Small intestine (tissue), 7 donors: ENCODE measurements around the gene FFAR2. TPM values are rescaled to one million over a fixed set of nuclear protein-coding genes. Genes with fewer than 3 reads are reported as not detected.
"Not testable (repeated sequence)": the region's sequence is repeated elsewhere in the genome, so short reads cannot be mapped to it uniquely, and the experiment has no call there.

Source experiments
- DNase-seq, 2 donors: peaks; one replicate each; pipeline versions ENCODE4 v3.0.0 to v3.0.0-alpha.2; 2013
- FAIRE-seq: peaks from 2 replicates; lab custom pipeline; 2012; peaks lifted over from hg19 to GRCh38; lab: Jason Lieb, UNC
- H3K27ac ChIP-seq, 3 donors: one replicate each; pipeline ENCODE4 v1.5.1; 2013; ENCODE audit warnings: low read length in 2 of 3, mild to moderate bottlenecking in 2 of 3, control low read depth in 1 of 3, inconsistent platforms in 1 of 3, low read depth in 1 of 3, moderate library complexity in 1 of 3
- H3K27me3 ChIP-seq, 3 donors: one replicate each; pipeline ENCODE4 v1.6.1; 2013; ENCODE audit warnings: low read length in 3 of 3, inconsistent platforms in 1 of 3; ENCODE audit not compliant: control insufficient read depth in 3 of 3, insufficient read depth in 3 of 3
- H3K36me3 ChIP-seq, 3 donors: one replicate each; pipeline ENCODE4 v1.6.1; 2013; ENCODE audit warnings: low read length in 3 of 3, inconsistent platforms in 1 of 3, low read depth in 1 of 3, mild to moderate bottlenecking in 1 of 3, moderate library complexity in 1 of 3; ENCODE audit not compliant: control insufficient read depth in 3 of 3, insufficient read depth in 2 of 3
- H3K4me1 ChIP-seq, 3 donors: one replicate each; pipeline ENCODE4 v1.6.1; 2013; ENCODE audit warnings: low read length in 2 of 3, inconsistent platforms in 1 of 3, low read depth in 1 of 3, mild to moderate bottlenecking in 1 of 3, moderate library complexity in 1 of 3; ENCODE audit not compliant: control insufficient read depth in 3 of 3, insufficient read depth in 2 of 3
- H3K4me3 ChIP-seq, 3 donors: one replicate each; pipeline ENCODE4 v1.5.1; 2013; ENCODE audit warnings: low read length in 3 of 3, control low read depth in 1 of 3, inconsistent platforms in 1 of 3, low read depth in 1 of 3, mild to moderate bottlenecking in 1 of 3, moderate library complexity in 1 of 3
- H3K9me3 ChIP-seq, 2 donors: one replicate each; pipeline ENCODE4 v1.6.1; 2013; ENCODE audit warnings: low read depth in 1 of 2, low read length in 1 of 2; ENCODE audit not compliant: control insufficient read depth in 2 of 2, insufficient read depth in 1 of 2
- WGBS, 3 donors: extraction: QIAGEN DNeasy Blood & Tissue Kit; methylation state at CpG; one replicate each; pipeline ENCODE4 v1.1.7; 2013; 5-methylcytosine and 5-hydroxymethylcytosine counted together
- polyA plus RNA-seq, 4 donors: library from polyadenylated mRNA; stranded (reverse) in 3 of 4; unstranded in 1 of 4; fragments of 200-250 nt in 3 of 4; fragments of 120-200 nt in 1 of 4; gene quantifications; one replicate each; pipeline versions ENCODE4 v1.2.1 to v1.2.3, GENCODE V29; 2013
- donor health status: healthy with polysubstance abuse.
- donor health status: control.
- donor health status: control.
- donor health status: Bipolar disorder and iron deficiency.
- donor health status: healthy.

Gene FFAR2
- polyA plus RNA-seq, 4 donors: 0.54 to 3.7 (median 0.81) TPM

DNA sequence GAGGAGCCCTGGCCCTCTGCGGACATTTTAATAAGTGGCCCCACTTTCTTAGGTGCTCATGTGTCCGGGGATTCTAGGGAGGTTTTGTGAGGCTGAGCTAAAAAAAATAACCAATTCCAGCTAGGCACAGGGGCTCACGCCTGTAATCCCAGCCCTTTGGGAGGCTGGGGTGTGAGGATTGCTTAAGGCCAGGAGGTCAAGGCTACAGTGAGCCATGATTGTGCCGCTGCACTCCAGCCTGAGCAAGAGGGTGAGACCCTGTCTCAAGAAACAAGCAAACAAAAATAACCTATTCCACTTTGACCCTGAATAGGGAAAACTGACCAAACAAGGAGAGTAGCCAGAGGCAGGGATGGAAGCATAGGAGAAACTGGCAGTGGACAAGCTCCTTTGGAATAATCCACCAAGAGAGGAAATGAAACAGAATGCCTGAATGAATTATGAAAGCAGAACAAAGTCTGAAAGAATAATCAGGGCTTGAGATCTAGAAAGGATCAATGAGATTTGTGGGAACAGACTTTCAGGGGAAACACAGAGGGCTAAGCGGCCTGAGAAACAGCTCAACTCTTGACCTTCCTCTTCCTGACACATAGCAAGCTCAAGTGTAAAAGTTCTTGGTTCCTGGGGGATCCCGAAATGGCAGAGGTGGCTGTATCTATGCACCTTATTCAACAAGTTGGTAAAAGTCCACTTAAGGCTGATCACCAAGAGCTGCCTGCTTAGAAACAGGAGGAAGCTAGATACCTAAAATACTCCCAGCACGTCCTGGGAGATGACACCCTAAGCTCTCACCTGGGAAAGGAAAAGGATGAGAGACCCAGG is 30.1 kb upstream of the FFAR2 start:
- peaks cover 1 to 22% (median 6%) of the 10 kb centered on the region in 3 donors for H3K4me1 ChIP-seq
- peaks cover 0 to 4% (median 0%) of the 10 kb centered on the region in 3 donors for H3K27me3 ChIP-seq
- FAIRE-seq: no peak
- no peak overlapping the region for H3K4me3 ChIP-seq
- no peaks in the 10 kb centered on the region for H3K9me3 ChIP-seq
- H3K27ac ChIP-seq: no peak overlapping the region
- no peaks in the 10 kb centered on the region for H3K36me3 ChIP-seq
- WGBS, 3 donors: 66 to 74% (median 66%) methylated on average over 7 of the region's 7 CpGs
- DNase-seq: no peak

DNA sequence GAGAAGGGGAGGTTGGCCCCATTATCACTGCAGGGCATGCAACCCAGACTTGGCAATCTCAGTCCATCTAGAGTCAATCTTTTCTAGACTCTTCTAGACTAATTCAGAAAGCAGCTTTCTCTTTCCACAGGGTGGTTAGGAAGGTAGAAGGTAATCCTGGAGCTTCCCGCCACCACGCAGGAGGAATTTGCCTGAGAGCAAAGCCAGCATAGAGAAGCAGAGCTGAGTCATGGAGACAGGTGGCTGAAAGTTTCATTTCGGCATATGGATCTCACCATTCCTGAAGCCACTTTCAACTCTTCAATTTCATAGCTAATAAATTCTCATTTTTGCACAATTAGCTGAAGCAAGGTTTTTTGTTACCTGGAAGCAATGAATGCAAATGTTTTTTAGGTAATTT is 29.0 kb upstream of the FFAR2 start:
- DNase-seq (peak in 1 of 2 donors; percentile 28), FAIRE-seq (no peak)
- Histone ChIP-seq H3K9me3 (no peaks in the 10 kb centered on the region), H3K27me3 (no peaks in the 10 kb centered on the region), H3K4me1 (peaks cover 1 to 22% (median 6%) of the 10 kb centered on the region in 3 donors), H3K4me3 (no peak overlapping the region), H3K27ac (no peak overlapping the region), H3K36me3 (no peaks in the 10 kb centered on the region)
- 24 to 53% (median 48%) methylated on average over 3 of the region's 3 CpGs for WGBS, 3 donors

DNA sequence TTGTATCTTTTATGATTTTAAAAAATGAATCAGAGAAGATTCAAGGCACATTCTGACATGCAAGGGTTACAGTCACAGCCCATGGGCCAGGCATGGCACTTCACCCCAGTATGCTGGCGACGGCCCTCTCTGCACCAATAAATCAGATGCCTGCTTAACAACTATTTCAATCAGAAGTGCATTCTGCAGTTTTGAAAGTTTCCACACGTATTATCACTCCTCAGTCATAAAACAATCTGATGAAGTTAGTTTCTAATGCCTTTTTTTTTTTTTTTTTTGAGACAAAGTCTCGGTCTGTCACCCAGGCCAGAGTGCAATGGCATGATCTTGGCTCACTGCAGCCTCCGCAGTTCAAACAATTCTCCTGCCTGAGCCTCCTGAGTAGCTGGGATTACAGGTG is 28.3 kb upstream of the FFAR2 start:
- H3K27me3 ChIP-seq: no peaks in the 10 kb centered on the region
- FAIRE-seq (no peak), DNase-seq (peak; percentile 42 to 51)
- H3K27ac ChIP-seq: peak overlapping the region in 2 of 3 donors; percentile 71 to 87
- no peaks in the 10 kb centered on the region for H3K9me3 ChIP-seq
- peaks cover 1 to 22% (median 6%) of the 10 kb centered on the region in 3 donors for H3K4me1 ChIP-seq
- no peak overlapping the region for H3K4me3 ChIP-seq
- WGBS, 3 donors: 27 to 60% (median 40%) methylated on average over 5 of the region's 5 CpGs
- no peaks in the 10 kb centered on the region for H3K36me3 ChIP-seq

DNA sequence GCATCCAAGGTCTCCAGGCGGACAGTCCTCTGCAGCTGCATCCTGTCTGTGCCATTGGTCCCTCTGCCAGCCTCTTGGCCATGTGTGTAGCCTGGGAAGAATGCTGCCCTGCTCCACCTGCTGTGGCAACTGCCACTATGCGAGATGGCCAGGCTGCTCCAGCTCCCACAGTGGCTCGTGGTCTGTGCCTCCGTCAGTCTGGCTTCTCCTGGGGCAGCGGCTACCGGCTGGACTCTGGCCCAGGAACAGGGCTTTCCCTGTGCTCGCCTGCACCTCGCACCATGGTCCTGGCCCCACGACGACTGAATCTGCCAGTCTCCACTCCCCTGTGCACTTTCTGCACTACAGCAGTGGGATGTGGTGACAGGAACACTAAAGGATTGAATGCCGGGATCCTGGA is 26.7 kb upstream of the FFAR2 start:
- DNase-seq: no peak
- H3K4me3 ChIP-seq: no peak overlapping the region
- WGBS, 3 donors: 38 to 53% (median 47%) methylated on average over 11 of the region's 11 CpGs

DNA sequence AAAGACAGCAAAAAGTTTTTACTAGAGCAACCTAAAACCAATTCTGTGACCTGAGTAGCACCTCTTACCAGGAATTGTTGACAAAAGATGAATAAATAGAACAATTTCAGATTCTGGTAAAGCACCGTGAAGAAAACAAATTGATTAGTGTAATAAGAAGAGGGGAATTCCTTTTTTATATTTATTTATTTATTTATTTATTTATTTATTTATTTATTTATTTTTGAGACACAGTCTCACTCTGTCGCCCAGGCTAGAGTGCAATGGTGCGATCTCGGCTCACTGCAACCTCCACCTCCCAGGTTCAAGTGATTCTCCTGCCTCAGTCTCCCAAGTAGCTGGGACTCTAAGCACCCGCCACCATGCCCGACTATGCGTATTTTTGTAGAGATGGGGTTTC is 24.7 kb upstream of the FFAR2 start:
- WGBS, 3 donors: 91 to 98% (median 95%) methylated on average over 7 of the region's 7 CpGs
- DNase-seq, H3K27ac ChIP-seq, H3K9me3 ChIP-seq, H3K36me3 ChIP-seq, FAIRE-seq, H3K4me3 ChIP-seq, H3K27me3 ChIP-seq: not testable (repeated sequence)
- H3K4me1 ChIP-seq: peaks cover 0 to 19% (median 3%) of the 10 kb centered on the region in 3 donors

More for the DNA sequence above, 26.7 kb upstream of the FFAR2 start:
- H3K27me3 ChIP-seq: no peaks in the 10 kb centered on the region
- no peaks in the 10 kb centered on the region for H3K36me3 ChIP-seq
- H3K4me1 ChIP-seq: peaks cover 1 to 22% (median 6%) of the 10 kb centered on the region in 3 donors
- no peak for FAIRE-seq
- H3K9me3 ChIP-seq: no peaks in the 10 kb centered on the region
- no peak overlapping the region for H3K27ac ChIP-seq

DNA sequence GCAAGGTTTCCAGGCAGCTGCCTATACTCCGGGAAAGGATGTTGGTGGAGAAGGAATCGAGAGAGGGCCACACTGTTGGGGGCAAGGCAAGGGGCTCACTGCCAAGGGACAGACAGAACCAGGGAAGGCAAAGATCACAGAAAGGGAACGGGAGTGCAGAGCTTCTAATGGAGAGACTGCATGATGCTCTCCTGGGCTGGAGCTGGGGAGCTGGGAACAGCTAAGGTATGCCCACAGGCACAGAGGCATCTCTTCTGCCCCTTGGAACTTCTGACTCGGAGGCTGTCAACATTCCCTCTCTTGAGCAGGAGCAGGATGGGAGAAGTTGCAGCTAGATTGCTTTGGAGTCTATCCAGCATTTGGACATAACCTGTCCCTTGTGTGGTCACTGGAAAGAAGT is 22.4 kb upstream of the FFAR2 start:
- DNase-seq: no peak
- 81 to 85% (median 83%) methylated on average over 4 of the region's 4 CpGs for WGBS, 3 donors
- no peak for FAIRE-seq

DNA sequence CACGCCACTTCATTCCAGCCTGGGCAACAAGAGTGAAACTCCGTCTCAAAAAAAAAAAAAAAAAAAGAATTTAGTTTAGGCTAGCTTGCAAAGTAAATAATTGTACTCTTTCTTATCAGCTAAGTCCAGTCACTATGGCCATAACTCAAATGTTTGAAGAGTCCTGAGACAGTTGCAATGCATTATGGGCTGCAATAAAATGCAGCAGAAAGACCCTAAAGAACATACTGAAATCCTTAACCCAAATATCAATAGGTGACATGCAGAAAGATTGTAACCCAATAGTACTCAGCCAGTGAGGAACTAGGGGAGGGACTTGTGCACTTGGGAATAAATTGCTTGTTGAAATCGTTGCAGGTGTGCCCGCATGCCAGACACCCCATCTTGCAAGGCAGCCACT is 20.9 kb upstream of the FFAR2 start:
- Histone ChIP-seq H3K4me1 (peaks cover 0 to 5% (median 0%) of the 10 kb centered on the region in 3 donors), H3K27ac (no peak overlapping the region), H3K4me3 (no peak overlapping the region), H3K36me3 (no peaks in the 10 kb centered on the region), H3K27me3 (no peaks in the 10 kb centered on the region), H3K9me3 (no peaks in the 10 kb centered on the region)
- FAIRE-seq (no peak), DNase-seq (peak in 1 of 2 donors; percentile 33)
- WGBS, 3 donors: 29 to 68% (median 46%) methylated on average over 4 of the region's 4 CpGs

More for the DNA sequence above, 22.4 kb upstream of the FFAR2 start:
- Histone ChIP-seq H3K36me3 (no peaks in the 10 kb centered on the region), H3K27ac (no peak overlapping the region), H3K4me1 (peaks cover 0 to 6% (median 0%) of the 10 kb centered on the region in 3 donors), H3K27me3 (no peaks in the 10 kb centered on the region), H3K4me3 (no peak overlapping the region), H3K9me3 (no peaks in the 10 kb centered on the region)

DNA sequence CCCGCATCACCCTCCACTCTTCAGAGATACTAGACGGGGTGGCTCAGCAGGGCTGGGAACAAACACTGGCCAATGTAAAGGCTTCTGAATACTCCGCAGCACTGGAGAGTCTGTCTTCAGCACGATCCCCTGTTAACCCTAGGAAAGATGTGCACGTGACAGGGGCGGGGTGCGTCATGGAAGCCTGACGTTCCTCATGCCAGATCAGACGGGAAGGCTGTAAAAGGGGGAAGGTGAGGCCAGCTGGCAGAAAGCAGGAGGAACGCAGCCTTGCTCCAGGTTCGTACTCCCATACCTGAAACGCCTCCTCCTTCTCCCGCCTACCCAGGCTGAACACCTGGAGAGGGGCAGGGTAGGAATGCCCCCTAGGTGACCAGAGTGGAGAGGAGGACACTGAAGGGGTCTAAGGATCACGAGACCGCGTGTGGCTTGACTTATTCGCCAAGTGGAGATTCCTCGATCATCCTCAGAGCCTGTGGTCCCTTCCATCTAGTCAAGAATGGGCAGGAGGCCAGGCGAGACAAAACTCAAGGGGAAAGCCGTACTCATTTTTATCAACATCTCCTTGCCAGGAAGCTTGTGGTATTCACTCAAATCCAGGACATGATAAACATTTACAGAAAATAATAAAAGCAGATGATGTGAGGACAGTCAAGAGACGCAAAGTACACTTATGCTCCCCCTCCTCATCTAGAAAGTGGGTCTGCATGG is 18.2 kb upstream of the FFAR2 start:
- no peak for FAIRE-seq

More for the DNA sequence above, 18.2 kb upstream of the FFAR2 start:
- Histone ChIP-seq H3K27me3 (no peaks in the 10 kb centered on the region), H3K27ac (peak overlapping the region in 1 of 3 donors; percentile 64), H3K9me3 (no peaks in the 10 kb centered on the region), H3K4me1 (peaks cover 0 to 5% (median 3%) of the 10 kb centered on the region in 3 donors), H3K36me3 (peaks cover 0 to 4% (median 0%) of the 10 kb centered on the region in 3 donors), H3K4me3 (no peak overlapping the region)
- 52 to 63% (median 52%) methylated on average over 21 of the region's 21 CpGs for WGBS, 3 donors
- DNase-seq: peak; percentile 46 to 71
